GM21619 (cell line): ENCODE measurements around the gene DNAI1.

Source experiments
- ATAC-seq: cut with Tn5 transposase; IDR thresholded peaks from one replicate; pipeline ENCODE4 v1.9.1; 2021; ENCODE audit not compliant: unreplicated experiment

Gene DNAI1

GRCh38 chr9:34557426-34558321, 99.1 kb downstream of the DNAI1 start:
- ATAC-seq, result no peak

GRCh38 chr9:34558364-34558763, 99.8 kb downstream of the DNAI1 start:
- ATAC-seq, result no peak

- ATAC-seq, result no peak
Measured at GRCh38 chr9:34558919-34559623, 100.5 kb downstream of the DNAI1 start.

- no peak for ATAC-seq
Measured at GRCh38 chr9:34559624-34560455, 101.2 kb downstream of the DNAI1 start.

GRCh38 chr9:34560599-34561214, 102.1 kb downstream of the DNAI1 start:
- ATAC-seq, result no peak

- no peak for ATAC-seq
Measured at GRCh38 chr9:34562135-34562745, 103.6 kb downstream of the DNAI1 start.

- ATAC-seq, result no peak
Measured at GRCh38 chr9:34563262-34563661, 104.7 kb downstream of the DNAI1 start.

GRCh38 chr9:34564617-34565016, 106.0 kb downstream of the DNAI1 start:
- ATAC-seq, result no peak

GRCh38 chr9:34565856-34566255, 107.3 kb downstream of the DNAI1 start:
- ATAC-seq, result no peak

- no peak for ATAC-seq
Measured at GRCh38 chr9:34566322-34566721, 107.7 kb downstream of the DNAI1 start.

GRCh38 chr9:34566972-34567371, 108.4 kb downstream of the DNAI1 start:
- ATAC-seq, result no peak

- no peak for ATAC-seq
Measured at GRCh38 chr9:34568133-34568532, 109.5 kb downstream of the DNAI1 start.

GRCh38 chr9:34568774-34569173, 110.2 kb downstream of the DNAI1 start:
- ATAC-seq, result no peak

GRCh38 chr9:34570376-34570775, 111.8 kb downstream of the DNAI1 start:
- ATAC-seq, result no peak
